Ovary (tissue), 9 donors: ENCODE data around the gene SYDE2. TPM values are rescaled to one million over a fixed set of nuclear protein-coding genes. Genes with fewer than 3 reads are reported as not detected.
A peak's percentile ranks its signal among the peaks of the same experiment; 100 is the strongest.
"Not testable (repeated sequence)": the region's sequence is repeated elsewhere in the genome, so short reads cannot be mapped to it uniquely, and the experiment has no call there.

Source experiments
- DNase-seq, 5 donors: peaks; one replicate each; pipeline ENCODE4 v3.0.0-alpha.2; 2019 to 2020
- H3K27ac ChIP-seq, 2 donors: fragments of 200-600 bp; one replicate each; pipeline versions ENCODE4 v1.5.1 to v1.8.0; 2019 to 2022
- H3K27me3 ChIP-seq: fragments of 200-600 bp; one replicate; pipeline ENCODE4 v1.8.0; 2022
- H3K36me3 ChIP-seq: fragments of 200-600 bp; sonication (generic); one replicate; pipeline ENCODE4 v1.5.1; 2019
- H3K4me1 ChIP-seq: one replicate; pipeline ENCODE4 v1.8.1; 2013; ENCODE audit warnings: mild to moderate bottlenecking, moderate library complexity; ENCODE audit not compliant: insufficient read depth
- H3K4me3 ChIP-seq: fragments of 200-600 bp; sonication (generic); one replicate; pipeline ENCODE4 v1.5.1; 2017
- H3K9me3 ChIP-seq, 2 donors: fragments of 200-600 bp in 1 of 2; sonication (generic) in 1 of 2; one replicate each; pipeline versions ENCODE4 v1.5.1 to v1.8.1; 2013 to 2019; ENCODE audit warnings: mild to moderate bottlenecking in 1 of 2, moderate library complexity in 1 of 2
- EP300 ChIP-seq: sonication (generic); formaldehyde crosslinking; IDR thresholded peaks from one replicate; pipeline ENCODE4 v1.6.1; 2017; ENCODE audit warnings: antibody characterized with exemption
- POLR2A ChIP-seq: fragments of 450-650 bp; IDR thresholded peaks from one replicate; pipeline ENCODE4 v1.6.1; 2017; ENCODE audit warnings: antibody characterized with exemption, mild to moderate bottlenecking, moderate library complexity
- WGBS, 3 donors: extraction: QIAGEN DNeasy Blood & Tissue Kit in 1 of 3; methylation state at CpG; one replicate each; pipeline versions ENCODE4 v1.1.5 to v1.1.7; 2013 to 2017; 5-methylcytosine and 5-hydroxymethylcytosine counted together
- intact Hi-C, 4 donors: fragments of 100-400 bp; cut with DNase I; formaldehyde crosslinking; loops; one replicate each; pipeline versions ENCODE4 v1.11.0 to v1.15.1; 2022 to 2023
- polyA plus RNA-seq, 2 donors: library from polyadenylated mRNA; stranded (reverse); fragments of 200-250 nt in 1 of 2; fragments of 350-450 nt in 1 of 2; fragmentation: Illumina TruSeq in 1 of 2; extraction: RNeasy Lipid Tissue Mini Kit (QIAGEN cat#74804) in 1 of 2; gene quantifications; one replicate each; pipeline ENCODE4 v1.2.3, GENCODE V29; 2013 to 2014
- total RNA-seq, 7 donors: library from RNA; depleted of rRNA in 2 of 7; stranded (reverse); fragments of >200 nt in 2 of 7; fragmentation: NEBNext Ultra II Directional in 3 of 7; extraction: Animal tissue kit (Norgen Biotek cat#: 25700) in 3 of 7; gene quantifications; one replicate each; pipeline versions ENCODE4 v1.1.0 to v1.2.4, GENCODE V29; 2016 to 2023
- TF ChIP-seq, protein P1 (sequence below), 3 donors: fragments of 450-650 bp in 2 of 3; fragments of 200-600 bp in 1 of 3; IDR thresholded peaks; one replicate each; pipeline versions ENCODE4 v1.5.1 to v1.8.0; 2016 to 2022; ENCODE audit warnings: antibody characterized with exemption in 3 of 3, mild to moderate bottlenecking in 1 of 3
- donor health status: DM: no; HTN: no; CAD: no; lungs with moderate emphysema.
- donor health status: DM: no; HTN: no; CAD: no.
- donor health status: Bipolar disorder and iron deficiency.
- donor health status: DM: yes; HTN: yes; CAD: no.
- donor health status: DM: no; HTN: no; CAD: no.
- donor health status: DM: yes; HTN: yes; CAD: no.

SYDE2 gene
- total and polyA plus RNA-seq, 9 donors = 1.2 to 12.3 (median 7.7) TPM

DNA sequence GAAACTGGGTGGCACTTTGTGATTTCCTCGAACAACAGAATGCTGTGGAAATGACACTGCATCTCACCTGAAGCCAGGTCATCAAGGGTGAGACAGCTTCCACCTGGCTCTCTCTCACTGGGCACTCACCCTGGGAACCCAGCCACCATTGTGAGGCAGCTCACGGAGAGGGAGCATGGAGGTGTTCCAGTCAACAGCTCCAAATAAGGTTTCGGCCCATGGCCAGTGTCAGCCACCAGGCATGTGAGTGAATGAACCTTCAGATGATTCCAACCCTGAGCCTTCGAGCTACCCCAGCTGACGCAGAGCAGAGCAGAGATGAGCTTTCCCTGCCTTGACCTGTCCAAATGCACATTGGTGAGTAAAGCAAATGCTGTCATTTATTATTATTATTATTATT lies 58.1 kb downstream of the SYDE2 start:
- Histone ChIP-seq H3K36me3 (no peaks in the 10 kb centered on the region), H3K4me1 (no peaks in the 10 kb centered on the region), H3K27ac (no peak overlapping the region), H3K27me3 (no peaks in the 10 kb centered on the region), H3K9me3 (no peaks in the 10 kb centered on the region), H3K4me3 (no peak overlapping the region)
- TF ChIP-seq, protein P1, sequence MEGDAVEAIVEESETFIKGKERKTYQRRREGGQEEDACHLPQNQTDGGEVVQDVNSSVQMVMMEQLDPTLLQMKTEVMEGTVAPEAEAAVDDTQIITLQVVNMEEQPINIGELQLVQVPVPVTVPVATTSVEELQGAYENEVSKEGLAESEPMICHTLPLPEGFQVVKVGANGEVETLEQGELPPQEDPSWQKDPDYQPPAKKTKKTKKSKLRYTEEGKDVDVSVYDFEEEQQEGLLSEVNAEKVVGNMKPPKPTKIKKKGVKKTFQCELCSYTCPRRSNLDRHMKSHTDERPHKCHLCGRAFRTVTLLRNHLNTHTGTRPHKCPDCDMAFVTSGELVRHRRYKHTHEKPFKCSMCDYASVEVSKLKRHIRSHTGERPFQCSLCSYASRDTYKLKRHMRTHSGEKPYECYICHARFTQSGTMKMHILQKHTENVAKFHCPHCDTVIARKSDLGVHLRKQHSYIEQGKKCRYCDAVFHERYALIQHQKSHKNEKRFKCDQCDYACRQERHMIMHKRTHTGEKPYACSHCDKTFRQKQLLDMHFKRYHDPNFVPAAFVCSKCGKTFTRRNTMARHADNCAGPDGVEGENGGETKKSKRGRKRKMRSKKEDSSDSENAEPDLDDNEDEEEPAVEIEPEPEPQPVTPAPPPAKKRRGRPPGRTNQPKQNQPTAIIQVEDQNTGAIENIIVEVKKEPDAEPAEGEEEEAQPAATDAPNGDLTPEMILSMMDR (IDR thresholded peaks at IDR 0.05) = no peak
- TF ChIP-seq EP300 (no peak), POLR2A (no peak)
- WGBS, 3 donors = 73 to 76% (median 75%) methylated on average over 5 of the region's 5 CpGs
- DNase-seq = no peak
- intact Hi-C loops = no loop called here

DNA sequence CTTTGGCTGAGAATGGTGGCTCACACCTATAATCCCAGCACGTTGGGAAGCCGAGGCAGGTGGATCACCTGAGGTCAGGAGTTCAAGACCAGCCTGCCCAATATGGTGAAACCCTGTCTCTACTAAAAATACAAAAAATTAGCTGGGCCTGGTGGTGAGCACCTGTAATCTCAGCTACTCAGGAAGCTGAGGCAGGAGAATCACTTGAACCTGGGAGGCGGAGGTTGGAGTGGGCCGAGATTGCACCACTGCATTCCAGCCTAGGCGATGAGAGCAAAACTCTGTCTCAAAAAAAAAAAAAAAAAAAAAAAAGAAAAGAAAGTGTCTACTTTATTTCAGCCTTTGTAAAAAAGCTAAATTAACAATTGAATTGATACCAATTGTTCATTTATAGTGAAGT lies 62.4 kb downstream of the SYDE2 start:
- not testable (repeated sequence) for H3K36me3 ChIP-seq, DNase-seq, H3K4me3 ChIP-seq, H3K4me1 ChIP-seq, H3K27me3 ChIP-seq, H3K9me3 ChIP-seq, H3K27ac ChIP-seq
- 91 to 97% (median 95%) methylated on average over 5 of the region's 5 CpGs for WGBS, 3 donors
- intact Hi-C loops = loop anchor here in 1 of 4 donors (10.0 kb wide), 1 partner anchor 96 kb away; no protein-coding TSS in a partner anchor

DNA sequence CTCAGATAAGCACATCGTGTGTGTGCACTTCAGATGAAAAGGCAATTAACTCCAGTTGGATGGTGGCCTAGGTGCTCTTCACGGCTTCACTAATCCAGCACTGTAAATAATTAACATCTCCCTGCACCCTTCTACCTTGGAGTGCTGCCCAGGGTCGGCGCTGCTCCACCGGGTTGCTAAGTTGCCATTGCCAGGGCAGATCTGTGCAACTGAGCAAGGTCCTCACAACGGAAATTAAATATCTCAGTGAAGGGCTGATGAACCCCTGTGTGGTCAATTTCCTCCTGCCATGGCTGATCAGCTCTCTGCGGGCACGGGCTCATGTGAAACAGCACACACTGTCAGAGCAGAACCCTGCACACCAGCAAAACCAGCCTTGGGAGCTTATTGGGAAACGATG lies 63.2 kb downstream of the SYDE2 start:
- Histone ChIP-seq H3K27ac (no peak overlapping the region), H3K27me3 (no peaks in the 10 kb centered on the region), H3K4me1 (no peaks in the 10 kb centered on the region), H3K9me3 (no peaks in the 10 kb centered on the region), H3K36me3 (no peaks in the 10 kb centered on the region), H3K4me3 (no peak overlapping the region)
- peak in 2 of 5 donors; percentile 19 to 37 for DNase-seq
- intact Hi-C loops = loop anchor here in 1 of 4 donors (10.0 kb wide), 1 partner anchor 97 kb away; no protein-coding TSS in a partner anchor
- 13 to 36% (median 15%) methylated on average over 9 of the region's 9 CpGs for WGBS, 3 donors
- TF ChIP-seq, protein P1 (IDR thresholded peaks at IDR 0.05) = no peak
- no peak for TF ChIP-seq POLR2A
- TF ChIP-seq EP300 = no peak

DNA sequence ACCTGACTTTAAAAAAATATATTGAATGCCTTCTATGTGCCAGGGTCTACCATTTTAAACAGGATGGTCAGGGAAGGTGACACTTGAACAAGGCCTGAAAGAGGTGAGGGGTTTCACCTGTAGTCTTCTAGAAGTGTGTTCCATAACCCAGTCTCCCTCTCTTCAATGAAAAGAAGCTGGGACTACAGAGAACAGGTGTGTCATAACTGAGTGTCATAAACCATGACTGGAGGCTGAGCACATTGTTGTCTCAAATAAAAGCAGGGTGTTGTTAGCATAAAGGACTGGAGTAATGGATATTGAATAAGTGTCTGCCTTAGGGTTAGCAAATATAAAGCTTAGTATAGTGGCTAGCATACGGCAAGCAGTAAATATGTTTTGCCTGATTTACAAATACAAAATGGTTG lies 65.4 kb downstream of the SYDE2 start:
- Histone ChIP-seq H3K4me3 (no peak overlapping the region), H3K36me3 (no peaks in the 10 kb centered on the region), H3K9me3 (no peaks in the 10 kb centered on the region), H3K27ac (no peak overlapping the region), H3K4me1 (no peaks in the 10 kb centered on the region), H3K27me3 (no peaks in the 10 kb centered on the region)
- WGBS, 3 donors = 88 to 96% (median 94%) methylated on average over 1 of the region's 1 CpG
- TF ChIP-seq POLR2A = no peak
- no peak for TF ChIP-seq EP300
- TF ChIP-seq, protein P1 (IDR thresholded peaks at IDR 0.05) = no peak
- intact Hi-C loops = loop anchor here in 1 of 4 donors (10.0 kb wide), 1 partner anchor 99 kb away; no protein-coding TSS in a partner anchor
- DNase-seq = no peak

DNA sequence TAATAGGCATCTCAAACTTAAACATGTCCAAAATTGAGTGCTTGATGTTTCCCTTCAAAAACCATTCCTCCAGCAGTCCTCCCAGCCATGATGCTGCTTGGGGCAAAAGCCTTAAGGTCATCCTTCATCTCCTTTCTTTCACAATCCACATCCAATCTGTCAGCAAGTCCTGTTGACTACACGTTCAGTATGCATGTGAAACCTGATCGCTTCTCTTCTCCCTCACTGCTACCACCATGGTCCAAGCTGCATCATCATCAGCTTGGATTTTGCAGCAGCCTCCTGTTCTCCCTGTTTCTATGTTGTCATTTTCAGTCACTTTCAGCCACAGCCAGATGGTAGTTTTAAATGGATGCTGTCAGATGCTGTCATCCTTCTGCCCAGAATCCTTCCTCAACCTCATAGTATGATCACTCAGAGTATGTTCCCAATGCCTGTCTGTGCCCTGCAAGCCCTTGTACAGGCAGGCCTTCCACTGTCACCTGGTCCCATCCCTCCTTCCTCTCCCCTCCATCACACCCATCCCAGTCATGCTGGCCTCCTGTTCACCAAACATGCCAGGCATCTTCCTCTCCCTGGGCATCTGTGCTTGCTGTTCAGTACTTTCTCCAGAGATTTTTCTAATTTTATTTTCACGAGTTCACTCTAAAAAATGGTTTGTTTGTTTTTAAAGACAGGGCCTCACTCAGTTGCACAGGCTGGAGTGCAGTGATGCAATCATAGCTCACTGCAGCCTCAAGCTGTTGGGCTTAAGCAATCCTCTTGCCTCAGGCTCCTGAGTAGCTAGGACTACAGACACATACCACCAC lies 66.0 kb downstream of the SYDE2 start:
- 71 to 79% (median 71%) methylated on average over 3 of the region's 3 CpGs for WGBS, 3 donors
- intact Hi-C loops = loop anchor here in 1 of 4 donors (10.0 kb wide), 1 partner anchor 100 kb away; no protein-coding TSS in a partner anchor

More for the DNA sequence above, 66.0 kb downstream of the SYDE2 start:
- Histone ChIP-seq H3K4me1 (no peaks in the 10 kb centered on the region), H3K36me3 (no peaks in the 10 kb centered on the region), H3K27ac (no peak overlapping the region), H3K27me3 (no peaks in the 10 kb centered on the region), H3K9me3 (no peaks in the 10 kb centered on the region), H3K4me3 (no peak overlapping the region)
- TF ChIP-seq EP300 (no peak), POLR2A (no peak)
- TF ChIP-seq, protein P1 (IDR thresholded peaks at IDR 0.05) = no peak
- no peak for DNase-seq
